GM12892 (cell line): ENCODE results near the gene SLCO3A1.

ENCODE experiments used
- DNase-seq: peaks from one replicate; pipeline ENCODE4 v3.0.0; 2011; ENCODE audit not compliant: insufficient read length
- FAIRE-seq: peaks from 2 replicates; lab custom pipeline; 2011; peaks lifted over from hg19 to GRCh38; lab: Jason Lieb, UNC
- POLR2A ChIP-seq: IDR thresholded peaks from 2 replicates; pipeline ENCODE4 v1.6.1; 2011; ENCODE audit warnings: low read depth, low read length, control low read depth
- POLR2AphosphoS5 ChIP-seq: IDR thresholded peaks from 2 replicates; pipeline ENCODE4 v1.6.1; 2011; ENCODE audit warnings: low read depth, low read length, control low read depth
- TAF1 ChIP-seq: IDR thresholded peaks from 2 replicates; pipeline ENCODE4 v1.6.1; 2011; ENCODE audit warnings: low read depth, mild to moderate bottlenecking, control low read depth, low read length, borderline replicate concordance

The SLCO3A1 gene

DNA sequence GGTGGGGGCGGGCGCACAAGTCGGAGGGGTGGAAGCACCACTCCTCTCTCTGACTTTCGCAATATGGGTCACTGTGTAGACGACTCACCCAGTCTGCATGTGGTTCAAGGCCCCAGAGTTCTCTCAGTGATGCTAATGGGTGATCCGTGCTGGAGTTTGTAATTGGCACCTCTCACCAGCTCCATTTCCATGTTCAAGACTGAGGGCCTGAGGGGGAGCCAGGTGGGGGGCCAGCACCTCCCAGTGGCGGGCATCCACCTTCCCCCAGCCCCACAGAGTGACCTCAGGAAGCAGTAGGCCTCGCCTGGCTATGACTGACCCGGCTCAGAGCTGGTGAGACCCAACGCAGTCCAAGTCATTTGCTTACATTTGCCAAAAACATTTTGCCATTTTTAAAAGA lies 310.1 kb downstream of the SLCO3A1 start:
- FAIRE-seq (no peak), DNase-seq (no peak)
- no peak for TF ChIP-seq POLR2AphosphoS5
- TF ChIP-seq POLR2A: no peak
- TF ChIP-seq TAF1: no peak

DNA sequence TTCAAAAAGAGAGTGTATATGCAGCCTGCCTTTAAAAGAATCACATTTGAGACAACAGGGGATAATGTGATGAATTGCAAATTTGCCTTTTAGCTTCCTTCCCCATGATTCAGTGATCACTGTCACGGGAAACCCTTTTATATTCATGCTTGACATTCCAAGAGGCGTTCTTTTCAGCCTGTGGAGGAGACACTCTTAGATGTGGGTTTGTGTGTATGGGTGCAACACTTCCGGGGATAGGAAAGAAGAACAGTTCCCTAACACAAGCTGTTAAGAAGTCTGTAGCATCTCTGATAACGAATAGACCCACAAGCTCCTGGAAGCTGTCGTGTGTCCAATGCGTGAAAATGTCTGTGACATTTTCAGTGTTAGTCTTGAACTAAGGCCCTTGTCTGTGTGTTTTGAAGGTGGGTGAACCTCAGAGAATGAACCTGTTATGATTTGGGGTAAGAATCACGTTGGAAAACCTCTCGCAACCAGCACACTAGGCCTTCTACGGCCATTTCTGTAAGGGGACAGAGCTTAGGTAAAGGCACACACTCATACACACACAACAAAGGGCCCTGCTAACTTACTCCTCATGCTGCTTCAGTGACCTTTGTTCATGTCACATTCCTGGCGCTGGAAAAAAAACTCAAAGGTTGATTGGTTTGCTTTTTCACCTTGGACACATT lies 311.0 kb downstream of the SLCO3A1 start:
- FAIRE-seq: no peak
- TF ChIP-seq TAF1: no peak
- no peak for TF ChIP-seq POLR2A
- no peak for TF ChIP-seq POLR2AphosphoS5
- DNase-seq: no peak

DNA sequence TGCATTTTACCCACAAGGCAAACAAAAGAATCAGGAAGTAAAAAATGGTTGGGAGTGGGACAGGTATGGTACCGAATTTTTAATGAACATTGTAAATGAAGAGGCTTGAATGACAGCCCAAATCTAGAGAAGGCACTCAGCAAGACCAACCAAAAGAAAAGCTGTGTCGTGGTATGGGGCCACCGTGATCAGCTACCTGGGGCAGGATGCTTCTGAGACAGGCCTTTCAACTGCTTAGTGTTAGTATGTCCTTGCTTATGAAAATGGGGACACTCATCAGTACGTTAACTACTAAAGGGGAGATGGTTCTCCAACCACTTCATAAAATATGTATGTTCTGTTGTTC lies 311.5 kb downstream of the SLCO3A1 start:
- no peak for TF ChIP-seq TAF1
- TF ChIP-seq POLR2AphosphoS5: no peak
- TF ChIP-seq POLR2A: no peak
- FAIRE-seq (no peak), DNase-seq (no peak)

DNA sequence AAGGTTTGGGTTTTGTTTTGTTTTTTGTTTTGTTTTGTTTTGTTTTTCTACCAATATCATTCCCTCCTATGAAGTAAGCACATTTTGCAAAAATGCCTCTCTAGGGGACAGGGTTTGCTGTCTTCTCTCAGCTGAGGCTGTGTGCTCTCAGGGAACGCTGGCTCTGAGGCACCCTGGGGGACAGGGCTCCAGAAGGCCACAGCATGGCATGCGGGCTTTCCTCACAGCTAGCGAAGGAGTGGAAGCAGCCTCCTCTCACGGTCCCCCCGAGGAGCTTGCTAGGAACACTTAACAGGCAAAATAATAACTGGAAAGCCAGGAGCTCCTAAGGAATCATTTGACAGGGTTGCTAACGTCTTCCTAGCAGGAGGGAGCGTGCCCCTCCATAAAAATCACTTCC lies 312.5 kb downstream of the SLCO3A1 start:
- DNase-seq (no peak), FAIRE-seq (no peak)
- no peak for TF ChIP-seq POLR2A
- no peak for TF ChIP-seq TAF1
- TF ChIP-seq POLR2AphosphoS5: no peak

DNA sequence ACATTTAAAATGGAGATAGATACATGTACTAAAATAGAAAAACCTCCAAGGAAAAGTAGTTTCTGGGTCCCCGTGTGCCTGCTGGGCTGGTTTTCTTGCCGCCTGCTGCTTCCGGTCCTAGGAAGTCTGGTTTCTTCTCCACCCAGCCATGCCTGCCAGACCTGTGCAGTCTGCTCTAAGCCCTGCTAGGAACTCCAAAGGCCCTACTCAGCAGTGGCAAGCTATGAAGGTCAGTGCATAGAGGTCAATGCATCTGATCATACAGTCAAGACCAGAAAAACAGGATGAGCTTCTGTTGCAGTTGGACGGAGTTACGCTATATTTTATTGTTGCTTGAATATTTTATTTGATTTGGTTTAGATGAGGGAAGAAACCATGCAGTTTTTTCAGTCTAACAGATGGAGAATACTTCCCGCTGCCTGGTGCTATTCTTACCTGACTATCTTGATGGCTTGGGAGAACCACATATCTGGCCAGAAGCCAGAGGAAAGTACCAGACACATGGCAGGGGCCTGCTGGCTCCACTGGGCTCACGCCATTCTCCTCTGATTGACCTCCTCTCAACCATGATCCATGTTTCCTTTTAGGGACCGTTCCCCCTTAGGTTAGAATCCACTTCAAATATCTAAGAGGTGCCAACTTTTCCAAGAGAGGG lies 313.4 kb downstream of the SLCO3A1 start:
- no peak for FAIRE-seq
- DNase-seq: no peak
- no peak for TF ChIP-seq TAF1
- TF ChIP-seq POLR2A: no peak

DNA sequence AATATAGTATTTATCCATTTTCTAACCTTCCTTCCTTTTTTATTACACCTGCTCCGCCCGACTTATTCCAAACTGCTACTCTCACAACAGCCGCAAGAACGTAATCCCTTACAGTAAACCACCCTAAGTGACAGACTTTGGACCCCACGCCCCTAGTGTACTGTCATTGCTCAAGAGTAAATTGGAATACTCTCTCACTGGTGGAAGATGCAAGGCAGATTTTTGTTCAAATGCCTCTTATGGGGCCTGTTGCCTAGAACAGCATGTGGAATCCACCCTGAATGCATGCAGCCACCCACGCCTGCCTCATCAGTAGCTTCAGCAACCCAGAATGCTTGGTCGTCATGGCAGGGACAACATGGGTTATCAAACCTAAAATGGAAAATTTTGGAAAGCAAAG lies 313.9 kb downstream of the SLCO3A1 start:
- FAIRE-seq (no peak), DNase-seq (no peak)
- TF ChIP-seq POLR2A: no peak
- no peak for TF ChIP-seq TAF1
- no peak for TF ChIP-seq POLR2AphosphoS5

DNA sequence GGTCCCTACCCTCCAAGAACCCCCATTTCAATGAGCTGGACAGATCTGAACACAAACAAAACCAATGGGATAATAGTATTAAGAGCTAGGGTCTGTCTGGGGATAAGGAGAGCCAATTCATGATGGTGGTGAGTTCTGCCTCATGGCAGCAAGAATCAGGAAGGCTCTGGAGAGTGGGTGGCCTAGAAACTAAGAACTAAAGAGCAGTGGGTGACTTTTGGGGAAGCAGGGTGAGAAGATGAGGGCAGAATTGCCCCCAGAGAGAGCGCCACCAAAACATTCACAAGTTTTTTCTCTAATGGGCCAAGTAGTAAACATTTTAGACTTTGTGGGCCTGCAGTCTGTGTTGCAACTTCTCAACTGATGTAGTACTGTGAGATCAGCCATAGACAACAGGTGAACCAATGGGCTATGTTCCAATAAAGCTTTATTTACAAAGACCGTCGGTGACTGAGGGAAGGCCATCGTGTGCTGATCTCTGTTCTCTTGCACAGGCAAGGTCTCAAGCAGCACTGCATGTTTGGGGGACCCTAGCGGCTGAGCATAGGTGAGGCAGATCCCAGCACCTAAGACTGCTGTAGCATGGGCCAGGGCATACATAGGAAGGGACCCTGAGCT lies 314.7 kb downstream of the SLCO3A1 start:
- FAIRE-seq (no peak), DNase-seq (no peak)
- TF ChIP-seq POLR2A (no peak), POLR2AphosphoS5 (no peak), TAF1 (no peak)

DNA sequence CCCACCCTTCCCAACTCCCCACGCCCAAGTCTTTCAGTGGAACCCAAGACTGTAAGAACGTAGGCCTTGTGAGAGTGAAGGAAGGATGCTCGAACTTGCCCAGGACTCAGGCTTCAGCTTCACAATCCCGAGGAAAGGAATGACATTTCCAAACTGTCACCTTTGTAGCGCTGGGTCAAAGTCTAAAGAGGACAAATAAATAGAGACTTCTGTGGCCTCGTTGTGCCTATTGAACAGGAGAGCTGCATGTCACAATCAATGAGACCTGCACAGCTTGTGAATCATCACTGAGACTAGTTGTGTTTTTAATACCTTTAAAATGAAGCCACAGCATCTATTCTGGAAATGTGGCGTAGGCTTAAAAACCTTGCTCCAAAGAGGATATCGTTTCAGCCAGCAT lies 317.4 kb downstream of the SLCO3A1 start:
- FAIRE-seq (no peak), DNase-seq (no peak)
- no peak for TF ChIP-seq POLR2A

DNA sequence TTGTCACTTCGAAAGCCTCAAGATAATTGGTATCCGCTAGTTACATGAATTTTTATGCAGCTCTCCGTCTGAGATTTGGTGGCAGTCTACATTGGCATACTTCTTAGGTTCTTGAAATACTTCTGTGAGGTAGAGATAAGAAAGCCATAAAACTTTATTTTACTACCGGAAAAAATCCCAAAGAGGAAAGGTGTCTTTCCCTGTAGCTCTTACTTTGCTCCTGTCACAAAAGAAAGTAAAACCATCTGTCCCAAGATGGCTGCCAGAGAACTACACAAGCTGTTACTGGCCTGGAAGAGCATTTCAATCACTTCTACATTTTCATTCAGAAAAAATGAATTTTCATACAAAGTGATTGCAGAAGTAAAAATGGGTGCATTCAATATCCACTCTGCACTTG lies 325.4 kb downstream of the SLCO3A1 start:
- DNase-seq (no peak), FAIRE-seq (no peak)
- TF ChIP-seq POLR2AphosphoS5: no peak
- TF ChIP-seq POLR2A: no peak
- no peak for TF ChIP-seq TAF1

DNA sequence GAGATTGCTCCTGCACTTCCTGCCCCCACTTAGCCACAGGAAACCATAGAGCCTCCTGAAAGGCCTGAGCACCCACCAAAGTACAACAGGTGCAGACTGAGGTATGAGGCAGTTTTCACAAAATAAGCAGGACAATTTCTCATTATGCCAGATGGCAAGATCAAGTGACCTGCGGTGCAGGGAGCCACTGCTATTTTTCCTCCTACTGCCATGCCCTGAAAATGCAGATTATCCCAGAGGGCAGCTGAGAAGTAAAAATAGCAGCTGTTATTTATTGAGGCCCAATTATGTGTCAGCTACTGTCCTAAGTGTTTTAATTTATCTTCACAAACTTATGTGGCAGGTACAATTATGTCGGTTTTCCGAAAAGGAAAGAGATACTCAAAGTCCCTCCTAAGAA lies 330.6 kb downstream of the SLCO3A1 start:
- no peak for DNase-seq
- no peak for FAIRE-seq
- TF ChIP-seq POLR2A: no peak
- TF ChIP-seq TAF1: no peak
- no peak for TF ChIP-seq POLR2AphosphoS5

DNA sequence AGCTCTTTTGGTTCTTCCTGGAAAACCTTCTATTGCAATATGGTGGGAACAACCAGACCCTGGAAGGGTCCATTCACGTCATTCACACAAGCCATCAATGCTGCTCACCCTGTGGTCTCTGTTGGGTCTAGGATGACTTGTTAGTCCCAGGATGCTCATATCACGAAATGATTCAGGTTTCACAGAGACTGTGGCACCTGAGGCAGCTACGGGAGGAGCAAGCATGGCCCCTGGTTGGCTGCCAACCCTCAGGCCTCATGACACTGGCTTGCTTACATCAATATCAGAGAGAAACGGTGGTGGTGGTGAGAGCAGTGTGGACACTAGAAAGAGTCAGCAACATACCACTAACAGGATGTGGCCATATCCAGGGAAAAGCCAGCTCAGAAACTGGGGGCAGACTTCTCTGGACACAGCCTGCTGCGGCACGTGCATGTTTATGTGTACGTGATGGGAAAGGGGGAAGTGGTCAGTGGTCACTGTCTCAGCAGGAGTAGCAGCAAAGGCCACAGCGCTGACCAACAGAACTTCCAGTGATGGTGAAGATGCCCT lies 331.2 kb downstream of the SLCO3A1 start:
- TF ChIP-seq POLR2AphosphoS5: no peak
- TF ChIP-seq POLR2A: no peak
- TF ChIP-seq TAF1: no peak
- DNase-seq (no peak), FAIRE-seq (no peak)

DNA sequence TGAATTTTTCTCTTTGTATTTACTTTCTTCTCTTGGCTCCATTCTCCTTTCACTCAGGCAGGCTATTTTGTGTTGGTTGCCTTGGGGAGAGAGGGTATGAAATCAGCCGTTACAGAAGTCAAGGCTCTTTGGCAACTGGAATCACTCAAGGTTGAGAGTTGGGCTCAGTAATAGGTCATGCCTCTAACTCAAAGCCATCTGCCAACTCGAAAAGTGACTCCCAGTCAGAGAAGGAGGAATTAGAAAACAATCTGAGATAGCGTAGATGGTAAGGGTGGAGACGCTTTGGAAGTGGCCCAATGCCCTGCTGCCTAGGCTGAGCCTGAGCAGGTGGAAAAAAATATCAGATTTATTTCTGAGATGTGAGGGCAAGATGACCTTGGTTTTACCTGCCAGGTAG lies 334.5 kb downstream of the SLCO3A1 start:
- no peak for DNase-seq
- no peak for FAIRE-seq
- TF ChIP-seq TAF1 (no peak), POLR2AphosphoS5 (no peak), POLR2A (no peak)

DNA sequence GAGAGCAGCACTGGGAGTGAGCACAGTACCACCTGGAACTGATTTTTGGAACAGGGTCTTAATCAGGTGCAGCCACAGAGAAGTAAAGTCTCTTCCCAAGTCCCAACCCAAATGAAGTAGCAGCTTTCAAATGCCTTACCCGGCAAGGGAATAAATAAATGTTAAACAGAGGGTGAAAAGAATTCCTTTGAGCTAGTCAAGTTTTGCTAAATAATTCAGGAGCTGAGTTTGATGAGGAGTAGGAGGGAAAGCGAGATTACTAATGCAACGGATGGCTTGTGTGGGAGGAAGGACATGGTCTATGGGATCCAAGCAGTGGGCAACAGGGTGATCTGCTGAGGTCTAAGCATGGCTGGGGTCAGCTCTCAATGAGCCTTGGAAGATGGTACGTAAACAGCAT lies 335.7 kb downstream of the SLCO3A1 start:
- no peak for DNase-seq
- TF ChIP-seq POLR2A: no peak
- no peak for TF ChIP-seq POLR2AphosphoS5
- no peak for TF ChIP-seq TAF1
- FAIRE-seq: no peak

DNA sequence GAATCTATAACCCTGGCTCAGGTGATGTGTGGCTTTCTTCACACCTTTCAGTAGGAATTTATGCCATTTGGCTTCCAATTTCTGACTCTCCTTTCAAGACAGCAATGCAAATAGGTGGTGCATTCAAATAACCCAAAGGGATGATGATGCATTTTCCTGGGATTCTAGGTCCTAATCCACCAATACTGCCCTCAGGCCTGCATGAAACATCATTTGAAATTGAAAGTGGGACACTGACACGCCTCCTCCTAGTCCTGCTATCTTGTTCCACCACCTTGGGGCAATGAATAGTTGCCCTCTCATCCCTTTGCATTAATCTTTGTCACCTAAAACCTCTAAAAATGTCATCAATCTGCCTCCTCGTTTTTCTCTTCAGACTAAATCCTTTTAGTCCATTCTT lies 341.7 kb downstream of the SLCO3A1 start:
- no peak for FAIRE-seq
- DNase-seq: no peak
- no peak for TF ChIP-seq TAF1
- TF ChIP-seq POLR2AphosphoS5: no peak
- TF ChIP-seq POLR2A: no peak
